Mesodermal cell (in vitro differentiated cells): ENCODE data around the gene GRXCR2.

Experiments
- H3K27ac ChIP-seq: 2 replicates; pipeline ENCODE4 v1.7.0; 2013; ENCODE audit warnings: mild to moderate bottlenecking, low read depth, low read length, moderate library complexity; ENCODE audit not compliant: severe bottlenecking
- H3K36me3 ChIP-seq: 2 replicates; pipeline ENCODE4 v1.7.1; 2013; ENCODE audit warnings: mild to moderate bottlenecking, low read length, moderate library complexity; ENCODE audit not compliant: control insufficient read depth, insufficient read depth
- H3K4me1 ChIP-seq: one replicate; pipeline ENCODE4 v1.7.1; 2013; ENCODE audit warnings: mild to moderate bottlenecking, low read length; ENCODE audit not compliant: insufficient read depth, control insufficient read depth, poor library complexity, severe bottlenecking
- H3K4me3 ChIP-seq: 2 replicates; pipeline ENCODE4 v1.7.0; 2013; ENCODE audit warnings: low read length, control low read depth, mild to moderate bottlenecking; ENCODE audit not compliant: insufficient read depth, poor library complexity, severe bottlenecking; ENCODE audit errors: extremely low read depth
- H3K9me3 ChIP-seq: 2 replicates; pipeline ENCODE4 v1.7.1; 2013; ENCODE audit warnings: mild to moderate bottlenecking, low read length, moderate library complexity; ENCODE audit not compliant: control insufficient read depth
- WGBS, 2 experiments: methylation state at CpG; one replicate each; pipeline ENCODE4 v1.1.5; 2013; ENCODE audit warnings: missing lambda C conversion rate in 2 of 2; ENCODE audit not compliant: insufficient coverage in 2 of 2; 5-methylcytosine and 5-hydroxymethylcytosine counted together

Gene GRXCR2

GRCh38 chr5:145818604-145819003 lies 54.2 kb downstream of the GRXCR2 start:
- no peaks in the 10 kb centered on the region for H3K4me1 ChIP-seq
- no peaks in the 10 kb centered on the region for H3K36me3 ChIP-seq
- WGBS, 2 experiments = 80% methylated on average over 1 of the region's 4 CpGs; no CpG with 5 or more reads in 1 of the 2 experiments
- H3K9me3 ChIP-seq = no peaks in the 10 kb centered on the region
- H3K4me3 ChIP-seq = no peak overlapping the region
- no peak overlapping the region for H3K27ac ChIP-seq

- 78 to 100% methylated on average over 1 of the region's 1 CpG for WGBS, 2 experiments
- no peak overlapping the region for H3K27ac ChIP-seq
Observed at GRCh38 chr5:145812877-145813276, 59.9 kb downstream of the GRXCR2 start.

GRCh38 chr5:145811834-145812625 lies 60.8 kb downstream of the GRXCR2 start:
- Histone ChIP-seq H3K27ac (no peak overlapping the region), H3K4me3 (no peak overlapping the region), H3K4me1 (no peaks in the 10 kb centered on the region), H3K36me3 (no peaks in the 10 kb centered on the region), H3K9me3 (no peaks in the 10 kb centered on the region)
- 20 to 61% methylated on average over 1 to 2 of the region's 3 CpGs for WGBS, 2 experiments

More at GRCh38 chr5:145812877-145813276, 59.9 kb downstream of the GRXCR2 start:
- H3K36me3 ChIP-seq = no peaks in the 10 kb centered on the region
- no peak overlapping the region for H3K4me3 ChIP-seq
- H3K4me1 ChIP-seq = no peaks in the 10 kb centered on the region
- H3K9me3 ChIP-seq = no peaks in the 10 kb centered on the region
